AG09309 (cell line): ENCODE results near the gene FBP2.

Experiments
- DNase-seq: peaks from one replicate; pipeline ENCODE4 v3.0.0-alpha.2; 2010; ENCODE audit warnings: low read depth
- H3K4me3 ChIP-seq: 2 replicates; pipeline ENCODE4 v1.5.1; 2011; ENCODE audit warnings: mild to moderate bottlenecking, low read depth, low read length, moderate library complexity; ENCODE audit not compliant: control insufficient read depth
- TF ChIP-seq, protein P1 (sequence below): IDR thresholded peaks from 2 replicates; pipeline ENCODE4 v1.5.1; 2011; ENCODE audit warnings: mild to moderate bottlenecking, low read depth, low read length, inconsistent platforms; ENCODE audit not compliant: insufficient read depth, control insufficient read depth; ENCODE audit errors: missing control alignments

FBP2 gene

DNA sequence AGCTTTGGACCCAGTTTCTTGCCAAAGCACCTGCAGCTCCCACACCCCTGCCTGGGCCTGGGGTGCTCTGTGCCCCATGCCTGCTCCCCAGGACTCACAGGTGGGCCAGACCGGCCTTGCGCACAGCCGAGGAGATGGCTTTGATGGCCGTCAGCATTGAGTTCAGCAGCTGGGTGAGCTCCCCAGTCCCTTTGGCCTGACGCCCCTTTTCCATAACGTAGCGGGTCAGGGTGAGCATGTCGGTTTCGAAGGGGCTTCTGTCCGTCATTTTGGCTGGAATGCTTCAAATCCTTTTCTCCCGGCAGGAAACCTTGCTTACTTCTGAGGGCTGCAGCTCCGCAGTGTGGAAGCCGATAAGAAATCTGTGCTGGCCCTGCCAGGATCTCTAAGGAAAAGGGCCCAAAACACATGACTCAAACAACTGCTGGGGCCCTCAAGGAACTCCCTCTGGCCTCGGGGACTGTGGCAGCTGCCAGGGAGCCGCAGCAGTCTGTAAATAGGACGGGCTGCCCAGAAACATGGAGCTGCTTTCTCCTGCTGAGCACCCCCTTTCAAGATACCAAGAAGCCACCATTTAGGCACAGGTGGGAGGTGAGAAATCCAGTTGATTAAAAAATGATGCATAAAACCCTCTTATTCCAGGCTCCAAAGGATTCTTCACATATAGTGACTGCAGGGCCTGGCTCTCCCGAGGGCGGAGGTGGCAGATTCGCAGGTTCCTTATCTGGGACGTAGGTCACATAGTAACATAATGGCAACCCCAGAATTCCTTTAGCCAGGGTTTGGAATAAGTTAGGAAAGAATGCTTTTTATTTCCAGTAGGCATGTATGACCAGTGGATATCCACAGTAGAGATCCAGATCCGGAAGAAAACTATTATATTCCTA, at the start of gene FBP2:
FBP2 (minus strand) TSS at position 366 of the 887 bp plus-strand sequence; CDS start at position 268, 98 bp downstream.
- TF ChIP-seq, protein P1, sequence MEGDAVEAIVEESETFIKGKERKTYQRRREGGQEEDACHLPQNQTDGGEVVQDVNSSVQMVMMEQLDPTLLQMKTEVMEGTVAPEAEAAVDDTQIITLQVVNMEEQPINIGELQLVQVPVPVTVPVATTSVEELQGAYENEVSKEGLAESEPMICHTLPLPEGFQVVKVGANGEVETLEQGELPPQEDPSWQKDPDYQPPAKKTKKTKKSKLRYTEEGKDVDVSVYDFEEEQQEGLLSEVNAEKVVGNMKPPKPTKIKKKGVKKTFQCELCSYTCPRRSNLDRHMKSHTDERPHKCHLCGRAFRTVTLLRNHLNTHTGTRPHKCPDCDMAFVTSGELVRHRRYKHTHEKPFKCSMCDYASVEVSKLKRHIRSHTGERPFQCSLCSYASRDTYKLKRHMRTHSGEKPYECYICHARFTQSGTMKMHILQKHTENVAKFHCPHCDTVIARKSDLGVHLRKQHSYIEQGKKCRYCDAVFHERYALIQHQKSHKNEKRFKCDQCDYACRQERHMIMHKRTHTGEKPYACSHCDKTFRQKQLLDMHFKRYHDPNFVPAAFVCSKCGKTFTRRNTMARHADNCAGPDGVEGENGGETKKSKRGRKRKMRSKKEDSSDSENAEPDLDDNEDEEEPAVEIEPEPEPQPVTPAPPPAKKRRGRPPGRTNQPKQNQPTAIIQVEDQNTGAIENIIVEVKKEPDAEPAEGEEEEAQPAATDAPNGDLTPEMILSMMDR = no peak
- no peak for DNase-seq
- H3K4me3 ChIP-seq = no peak within 1 kb of the TSS

DNA sequence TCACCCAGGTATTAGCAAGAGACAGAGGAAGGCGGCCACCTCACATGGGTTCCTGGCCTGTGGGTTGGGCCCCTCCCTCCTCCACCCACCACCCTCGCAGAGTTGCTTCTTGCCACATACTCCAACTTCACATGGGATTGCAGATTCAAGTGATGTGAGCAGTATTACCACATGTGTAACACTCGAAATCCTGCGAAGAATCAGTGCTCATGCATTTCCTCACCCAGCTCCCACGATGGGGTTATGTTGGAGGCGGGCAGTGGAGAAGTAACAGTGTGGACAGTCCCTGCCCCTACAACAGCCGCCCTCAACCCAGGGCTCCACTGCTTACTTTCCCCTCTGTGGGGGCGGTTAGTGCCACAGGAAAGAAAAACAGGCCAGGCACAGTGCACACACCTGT, 49.6 kb upstream of the FBP2 start:
- DNase-seq = no peak
- H3K4me3 ChIP-seq = no peak overlapping the region
- TF ChIP-seq, protein P1 = no peak

DNA sequence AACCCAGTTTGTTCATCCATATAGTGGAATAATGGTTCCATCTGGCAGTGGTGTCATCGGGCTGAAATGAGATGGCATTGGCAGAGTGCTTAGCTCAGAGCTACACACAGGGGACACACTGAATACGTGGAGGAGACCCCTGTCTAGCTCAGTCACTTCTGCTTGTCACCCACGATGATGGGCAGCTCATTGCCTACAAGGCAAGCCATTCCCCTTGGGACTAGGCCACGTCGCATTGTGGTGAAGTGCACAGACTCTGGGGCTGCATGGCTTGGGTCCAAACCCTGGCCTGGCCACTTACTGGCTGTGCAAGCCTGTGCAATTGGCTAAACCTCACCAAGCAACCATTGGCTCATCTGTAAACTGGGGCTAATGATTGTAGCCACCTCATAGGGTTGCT, 48.9 kb upstream of the FBP2 start:
- TF ChIP-seq, protein P1 = no peak
- no peak for DNase-seq
- H3K4me3 ChIP-seq = no peak overlapping the region

- H3K4me3 ChIP-seq = no peak overlapping the region; the same call in 1 of the 2 replicates
- no peak for DNase-seq
- TF ChIP-seq, protein P1 = no peak
These were observed 46.4 kb upstream of the FBP2 start for GRCh38 chr9:94639999-94640376.

GRCh38 chr9:94639061-94639998, 45.7 kb upstream of the FBP2 start, which contains the start of gene FBP1:
FBP1 (minus strand) TSS chr9:94639518; CDS start chr9:94639310, 208 bp downstream.
- TF ChIP-seq, protein P1 = no peak
- no peak for DNase-seq
- peak within 1 kb of the TSS; percentile 45 for H3K4me3 ChIP-seq

DNA sequence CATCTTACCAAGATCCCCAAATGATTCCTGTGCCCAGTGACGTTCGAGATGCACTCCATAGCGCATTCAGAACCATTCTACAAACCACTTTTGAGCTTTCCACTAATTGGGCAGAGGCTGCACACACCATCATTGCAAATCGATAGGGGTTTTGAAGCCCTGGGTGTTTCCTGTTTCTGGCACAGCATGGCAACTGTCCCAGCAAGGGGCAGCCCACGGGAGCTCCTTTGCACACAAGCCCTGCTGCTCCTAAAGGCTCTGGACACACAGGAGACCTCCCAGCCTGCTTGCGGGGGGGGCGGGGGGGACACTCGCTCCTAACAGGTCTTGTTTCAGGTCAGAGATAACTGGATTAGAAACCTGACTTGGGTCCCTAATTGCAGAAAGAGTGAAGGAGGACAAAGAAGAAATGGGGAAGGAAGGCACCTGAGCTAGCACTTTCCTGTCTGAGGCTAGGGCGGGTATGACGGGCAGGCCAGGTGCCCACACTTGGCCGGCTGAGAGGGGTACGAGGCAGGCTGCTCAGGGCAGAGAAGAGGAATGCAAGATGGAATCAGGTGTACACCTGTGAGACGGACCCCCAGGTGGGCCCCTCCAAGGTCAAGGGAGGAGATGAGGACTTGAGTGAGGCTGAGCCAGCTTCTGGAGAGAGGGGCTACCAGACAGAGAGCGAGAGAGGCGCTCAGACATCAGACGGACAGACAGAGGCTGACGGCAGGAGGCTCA, 44.9 kb upstream of the FBP2 start:
- no peak for DNase-seq
- TF ChIP-seq, protein P1 = no peak
- H3K4me3 ChIP-seq = no peak overlapping the region
